Measurements from ENCODE around the gene HADHB.

HADHB gene

DNA sequence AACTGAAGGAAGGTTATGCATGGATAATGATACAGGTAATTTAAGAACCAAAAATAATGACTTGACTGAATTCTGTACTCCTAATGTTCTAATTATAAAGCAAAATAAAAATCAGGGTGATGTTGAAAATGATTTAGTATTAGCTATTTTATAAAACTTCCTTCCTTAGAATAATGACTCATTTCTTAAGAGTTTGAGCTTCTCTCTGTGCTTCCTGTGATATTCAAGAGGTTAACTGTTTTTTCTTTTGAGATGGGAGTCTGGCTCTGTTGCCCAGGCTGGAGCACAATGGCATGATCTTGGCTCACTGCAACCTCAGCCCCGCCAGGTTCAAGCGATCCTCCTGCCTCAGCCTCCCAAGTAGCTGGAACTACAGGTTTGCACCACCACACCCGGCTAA, 15.1 kb upstream of the HADHB start:
- TF ChIP-seq GATA3 (IDR thresholded peaks at IDR 0.05; ENCODE audit: low read depth, low read length), result no peak
- no peak for TF ChIP-seq GATA2 (IDR thresholded peaks at IDR 0.05; ENCODE audit: low read depth, low read length)

DNA sequence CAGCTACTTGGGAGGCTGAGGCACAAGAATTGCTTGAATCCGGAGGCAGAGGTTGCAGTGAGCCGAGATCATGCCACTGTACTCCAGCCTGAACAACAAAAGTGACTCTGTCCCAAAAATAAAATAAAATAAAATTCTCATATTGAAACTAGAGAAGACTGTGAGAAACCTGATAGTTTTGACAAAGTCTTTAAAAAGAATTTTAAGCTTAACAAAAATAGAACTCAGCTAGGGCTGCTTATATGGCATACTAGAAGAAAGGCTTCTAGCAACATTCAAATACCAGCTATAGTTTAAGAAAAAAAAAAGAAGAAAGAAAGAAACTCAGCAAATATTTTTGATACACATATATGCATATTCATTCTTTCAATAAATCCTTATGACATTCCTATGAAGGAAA, 13.9 kb upstream of the HADHB start:
- TF ChIP-seq GATA3 (IDR thresholded peaks at IDR 0.05; ENCODE audit: low read depth, low read length) (no peak), GATA2 (IDR thresholded peaks at IDR 0.05; ENCODE audit: low read depth, low read length) (no peak)

DNA sequence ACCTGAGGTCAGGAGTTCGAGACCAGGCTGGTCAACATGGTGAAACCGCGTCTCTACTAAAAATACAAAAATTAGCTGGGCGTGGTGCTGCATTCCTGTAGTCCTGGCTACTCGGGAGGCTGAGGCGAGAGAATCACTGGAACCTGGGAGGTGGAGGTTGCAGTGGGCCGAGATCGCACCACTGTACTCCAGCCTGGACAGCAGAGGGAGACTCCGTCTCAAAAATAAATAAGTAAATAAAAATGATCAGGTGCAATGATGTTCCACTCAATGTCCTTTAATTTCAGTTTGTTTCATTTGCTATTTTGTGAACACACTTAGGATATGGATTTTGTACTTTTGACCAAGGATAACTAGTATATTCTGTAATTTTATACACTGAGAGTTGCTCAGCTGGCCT, 9.7 kb upstream of the HADHB start:
- TF ChIP-seq GATA2 (IDR thresholded peaks at IDR 0.05; ENCODE audit: low read depth, low read length), result no peak
- no peak for TF ChIP-seq GATA3 (IDR thresholded peaks at IDR 0.05; ENCODE audit: low read depth, low read length)

DNA sequence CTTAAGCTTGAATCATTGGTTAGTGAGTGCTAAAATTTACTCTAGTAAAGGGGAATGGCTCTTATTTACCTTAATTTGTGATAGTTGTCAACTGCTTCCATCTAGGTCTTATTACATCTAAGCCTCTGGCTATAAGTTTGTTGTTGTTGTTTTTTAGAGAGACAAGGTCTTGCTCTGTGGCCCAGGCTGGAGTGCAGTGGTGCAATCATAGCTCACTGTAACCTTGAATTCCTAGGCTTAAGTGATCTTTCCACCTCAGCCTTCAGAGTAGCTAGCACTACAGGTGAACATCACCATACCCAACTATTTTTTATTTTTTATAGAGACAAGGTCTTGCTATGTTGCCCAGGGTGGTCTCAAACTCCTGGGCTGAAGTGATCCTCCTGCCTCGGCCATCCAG, 6.9 kb upstream of the HADHB start:
- no peak for TF ChIP-seq GATA2 (IDR thresholded peaks at IDR 0.05; ENCODE audit: low read depth, low read length)

DNA sequence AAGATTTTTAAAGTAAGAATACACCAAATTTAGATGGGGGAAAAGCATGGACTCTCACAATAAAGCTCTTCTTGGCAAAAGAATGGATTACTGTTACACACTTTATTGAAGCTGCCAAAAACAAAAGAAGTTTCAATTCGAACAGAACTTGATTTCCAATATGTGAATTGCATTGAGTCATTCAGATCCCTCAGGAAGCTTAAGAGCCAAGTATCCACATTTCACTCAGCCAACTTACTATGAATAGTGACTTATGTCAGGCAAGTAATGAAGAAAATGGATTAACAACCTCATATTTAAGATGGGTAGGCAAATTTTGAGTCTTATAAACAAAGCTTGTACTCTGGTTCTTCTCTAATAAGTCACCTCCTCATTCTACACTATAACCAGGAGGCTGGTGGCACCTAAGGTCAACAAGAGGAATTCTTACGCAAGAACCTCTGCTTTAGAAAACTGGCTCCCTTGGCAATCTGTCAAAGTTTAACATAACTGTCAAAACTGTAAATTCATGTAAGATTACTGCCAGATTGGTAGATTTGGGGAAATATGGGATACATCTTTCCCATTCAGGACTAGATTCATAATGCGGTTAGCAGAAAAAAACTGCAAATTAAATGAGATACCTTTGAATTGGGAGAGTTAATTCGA, 6.3 kb upstream of the HADHB start:
- TF ChIP-seq GATA2 (IDR thresholded peaks at IDR 0.05; ENCODE audit: low read depth, low read length) (no peak), GATA3 (IDR thresholded peaks at IDR 0.05; ENCODE audit: low read depth, low read length) (no peak)

DNA sequence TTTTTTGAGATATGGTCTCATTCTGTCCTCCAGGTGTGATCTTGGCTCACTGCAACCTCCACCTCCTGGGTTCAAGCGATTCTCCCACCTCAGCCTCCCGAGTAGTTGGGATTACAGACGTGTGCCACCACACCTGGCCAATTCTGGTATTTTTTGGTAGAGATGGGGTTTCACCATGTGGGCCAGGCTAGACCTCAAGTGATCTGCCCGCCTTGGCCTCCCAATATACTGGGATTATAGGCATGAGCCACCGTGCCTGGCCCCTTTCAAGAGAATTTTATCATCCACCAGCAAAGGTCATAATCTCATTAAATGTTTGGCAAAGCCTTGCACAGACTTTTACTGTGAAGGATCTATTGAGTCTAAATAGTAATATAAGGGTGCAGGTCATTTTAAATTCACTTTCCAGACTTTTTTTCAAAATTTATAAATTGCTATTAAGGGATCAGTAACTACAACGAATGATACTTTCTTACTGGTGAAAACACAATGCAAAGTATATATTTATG, 2.8 kb upstream of the HADHB start:
- TF ChIP-seq GATA2 (IDR thresholded peaks at IDR 0.05; ENCODE audit: low read depth, low read length), result no peak
- TF ChIP-seq GATA3 (IDR thresholded peaks at IDR 0.05; ENCODE audit: low read depth, low read length), result no peak

DNA sequence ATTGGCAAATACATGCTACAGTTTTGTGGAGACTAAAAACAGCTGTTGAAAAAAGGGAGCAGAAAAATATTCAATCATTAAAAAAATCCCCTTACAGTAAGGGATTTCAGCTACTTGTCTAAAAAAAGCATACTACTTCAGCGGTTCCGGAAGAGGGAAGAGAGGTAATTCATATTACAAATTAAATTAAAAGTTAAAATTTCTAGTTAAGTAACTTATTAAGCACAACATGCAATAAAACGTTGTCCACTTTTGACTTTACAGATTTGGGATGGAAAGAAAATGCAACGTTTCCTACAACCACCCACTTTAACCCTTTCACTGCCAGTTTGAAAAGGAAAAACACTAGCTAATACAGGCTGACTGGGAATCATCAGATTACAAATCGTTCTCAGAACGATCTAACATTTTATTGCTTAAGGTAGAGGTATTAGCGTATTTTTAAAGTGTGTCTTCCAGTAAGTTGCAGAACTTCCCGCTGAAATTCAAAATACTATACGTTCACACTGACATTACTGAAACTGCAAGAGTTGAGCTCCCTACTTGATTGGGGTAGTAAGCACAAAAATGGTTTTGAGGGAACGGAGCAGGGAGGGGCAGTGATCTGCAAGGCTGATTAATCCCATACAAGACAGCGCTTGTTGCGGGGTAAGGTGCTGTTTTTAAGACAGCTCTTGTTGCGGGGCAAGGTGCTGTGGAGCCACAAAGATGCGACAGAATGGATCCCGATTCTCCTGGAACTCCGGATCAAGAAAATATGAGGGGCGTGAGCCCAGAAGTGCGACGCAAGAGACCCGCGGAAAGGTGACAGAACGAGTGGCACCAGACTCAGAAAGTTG, 1.1 kb upstream of the HADHB start:
- no peak for TF ChIP-seq GATA3 (IDR thresholded peaks at IDR 0.05; ENCODE audit: low read depth, low read length)
- TF ChIP-seq GATA2 (IDR thresholded peaks at IDR 0.05; ENCODE audit: low read depth, low read length), result no peak

DNA sequence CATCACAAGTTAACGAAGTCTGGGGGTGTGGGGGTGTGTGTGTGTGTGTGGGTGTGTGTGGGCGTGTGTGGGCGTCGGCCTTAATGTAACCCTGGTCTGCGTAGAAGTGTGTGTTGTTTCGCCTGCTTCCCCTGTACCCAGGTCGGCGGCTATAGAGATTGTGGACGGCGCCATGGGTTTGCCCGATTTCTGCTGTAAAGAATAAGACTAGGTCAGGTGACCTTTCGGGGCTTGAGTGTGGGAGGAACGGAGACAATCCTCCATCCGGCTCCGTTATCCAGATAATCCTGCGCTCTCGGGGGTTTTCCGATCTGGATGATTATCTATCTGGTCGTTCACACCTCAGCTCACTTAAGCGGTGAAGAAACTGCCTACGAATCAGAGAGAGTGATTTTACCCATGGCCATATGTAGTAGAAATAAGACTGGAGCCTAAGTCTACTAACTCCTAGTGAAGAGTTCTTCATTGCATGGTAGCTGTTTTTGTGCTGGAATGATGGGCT, 543 bp downstream of the HADHB start:
- no peak for TF ChIP-seq GATA2 (IDR thresholded peaks at IDR 0.05; ENCODE audit: low read depth, low read length)
- TF ChIP-seq GATA3 (IDR thresholded peaks at IDR 0.05; ENCODE audit: low read depth, low read length), result no peak

DNA sequence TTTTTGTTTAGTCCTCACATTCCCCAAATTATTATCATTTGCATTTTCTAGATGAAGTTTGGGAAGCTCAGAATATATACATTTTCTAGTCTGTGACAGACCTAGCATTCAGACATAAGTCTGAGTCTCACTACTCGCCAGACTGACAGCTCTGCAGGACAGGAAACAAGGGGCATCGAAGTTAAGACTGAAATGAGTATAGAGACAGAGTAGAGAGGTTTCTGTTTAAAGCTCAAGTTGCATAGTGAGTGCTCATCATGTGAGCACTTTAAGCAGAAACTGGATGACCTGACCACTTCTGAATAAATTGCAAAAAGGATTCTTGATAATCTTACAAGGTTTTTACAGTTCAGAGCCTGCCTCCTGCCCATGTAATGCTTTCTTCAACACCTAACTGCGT, 1.1 kb downstream of the HADHB start:
- TF ChIP-seq GATA2 (IDR thresholded peaks at IDR 0.05; ENCODE audit: low read depth, low read length), result no peak
- TF ChIP-seq GATA3 (IDR thresholded peaks at IDR 0.05; ENCODE audit: low read depth, low read length), result no peak

DNA sequence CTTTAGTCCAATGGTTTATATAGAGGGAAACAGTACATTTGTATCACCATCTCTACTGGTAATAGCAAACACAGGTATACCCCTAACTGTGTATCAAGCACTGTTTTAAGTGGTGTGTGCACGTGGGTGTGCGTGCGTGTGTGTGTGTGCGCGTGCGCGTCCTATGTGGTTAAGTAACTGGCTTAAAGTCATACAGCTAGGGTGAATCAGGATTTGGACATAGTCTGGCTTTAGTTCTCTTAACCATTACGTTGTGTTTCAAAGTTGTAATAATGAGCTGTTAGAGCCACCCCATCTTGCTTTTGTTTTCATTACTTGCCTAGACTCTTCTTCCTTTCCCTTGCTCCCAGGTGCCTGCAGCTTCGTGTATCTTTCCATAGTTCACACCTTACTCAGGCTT, 2.1 kb downstream of the HADHB start:
- no peak for TF ChIP-seq GATA2 (IDR thresholded peaks at IDR 0.05; ENCODE audit: low read depth, low read length)
- no peak for TF ChIP-seq GATA3 (IDR thresholded peaks at IDR 0.05; ENCODE audit: low read depth, low read length)

DNA sequence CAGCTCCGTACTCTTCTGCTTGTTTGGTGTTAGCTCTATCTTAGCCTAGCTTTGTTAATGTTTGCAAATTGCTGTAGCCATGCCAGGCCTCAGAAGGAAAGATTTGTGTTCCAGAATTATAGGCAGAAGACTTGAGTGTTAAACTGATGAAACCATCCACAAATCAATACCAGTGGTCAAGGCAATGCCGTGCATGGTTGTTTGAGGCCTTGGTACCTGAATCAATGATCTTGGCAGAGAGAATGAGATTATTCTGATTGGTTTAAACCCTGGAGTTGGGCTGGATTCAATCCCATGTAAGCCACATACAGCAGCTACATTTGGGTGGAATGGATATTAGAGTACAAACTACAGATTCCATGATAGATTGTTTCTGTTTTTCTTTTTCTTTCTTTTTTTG, 4.9 kb downstream of the HADHB start:
- no peak for TF ChIP-seq GATA2 (IDR thresholded peaks at IDR 0.05; ENCODE audit: low read depth, low read length)
- no peak for TF ChIP-seq GATA3 (IDR thresholded peaks at IDR 0.05; ENCODE audit: low read depth, low read length)

DNA sequence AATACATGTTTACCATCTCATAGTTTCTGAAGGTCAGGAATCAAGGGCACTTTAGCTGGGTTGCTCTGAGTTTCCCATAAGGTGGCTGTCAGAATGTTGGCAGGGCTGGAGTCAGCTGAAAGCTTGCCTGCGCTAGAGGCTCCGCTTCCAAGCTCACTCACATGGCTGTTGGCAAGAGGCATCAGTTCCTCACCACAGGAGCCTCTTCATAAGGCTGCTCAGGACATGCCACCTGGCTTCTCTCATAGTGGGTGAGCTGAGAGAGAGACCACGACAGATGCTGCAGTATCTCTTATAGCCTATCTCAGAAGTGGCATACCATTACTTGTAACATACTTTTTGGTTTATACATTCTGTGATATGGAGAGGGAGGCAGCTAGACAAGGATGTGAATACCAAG, 7.2 kb downstream of the HADHB start:
- TF ChIP-seq GATA3 (IDR thresholded peaks at IDR 0.05; ENCODE audit: low read depth, low read length) (no peak), GATA2 (IDR thresholded peaks at IDR 0.05; ENCODE audit: low read depth, low read length) (no peak)

DNA sequence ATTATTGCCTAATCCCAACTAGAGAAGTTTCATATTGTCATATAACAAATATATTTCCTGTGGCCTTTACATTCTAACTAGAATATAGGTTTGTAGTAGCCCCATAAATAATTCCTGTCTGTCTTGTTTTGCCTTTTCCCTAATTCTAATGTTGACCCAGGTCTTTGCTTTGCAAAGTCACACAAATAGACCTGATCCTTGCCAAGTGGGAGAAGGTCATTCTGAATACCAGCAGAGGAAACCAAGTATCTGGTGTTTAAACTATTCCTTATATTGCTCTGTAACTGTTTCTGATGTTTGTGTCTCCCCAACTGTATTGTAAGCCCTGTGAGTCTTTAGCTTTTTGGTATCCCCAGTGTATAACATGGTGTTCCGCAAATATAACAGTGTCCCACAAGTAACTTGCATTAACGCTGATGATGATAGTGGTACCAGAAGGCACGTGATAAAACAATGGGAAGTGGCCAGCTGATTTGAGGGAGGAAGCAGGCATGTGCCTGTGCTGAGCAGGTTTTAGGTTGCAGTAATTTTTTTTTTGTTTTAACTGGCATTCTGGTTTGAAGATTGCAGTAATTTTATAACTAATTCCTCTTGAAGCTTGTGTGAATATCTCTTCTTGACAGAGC, 11.1 kb downstream of the HADHB start:
- TF ChIP-seq GATA2 (IDR thresholded peaks at IDR 0.05; ENCODE audit: low read depth, low read length) (no peak), GATA3 (IDR thresholded peaks at IDR 0.05; ENCODE audit: low read depth, low read length) (no peak)

DNA sequence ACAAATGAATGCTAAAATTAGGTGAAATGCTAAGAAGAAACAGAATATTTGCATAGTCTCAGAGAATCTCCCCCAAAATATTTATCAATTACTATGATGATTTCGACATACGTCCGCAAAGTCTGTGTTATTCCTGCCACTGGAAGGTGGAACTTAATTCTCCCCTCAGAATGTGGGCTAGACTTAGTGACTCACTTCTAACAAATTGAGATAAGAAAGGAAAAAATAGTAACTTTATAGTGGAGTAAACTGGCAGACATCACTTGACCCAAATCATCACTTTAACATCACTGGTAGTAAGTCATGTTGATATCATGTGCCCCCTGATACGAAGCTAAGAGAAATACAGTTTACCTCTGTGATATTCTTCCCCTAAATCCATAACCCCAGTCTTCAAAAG, 23.5 kb downstream of the HADHB start:
- no peak for TF ChIP-seq GATA3 (IDR thresholded peaks at IDR 0.05; ENCODE audit: low read depth, low read length)
- no peak for TF ChIP-seq GATA2 (IDR thresholded peaks at IDR 0.05; ENCODE audit: low read depth, low read length)
